GM23248 (cell line): Measurements from ENCODE around the gene API5. TPM values are rescaled to one million over a fixed set of nuclear protein-coding genes. Genes with fewer than 3 reads are reported as not detected.

Experiments used
- DNase-seq: peaks from one replicate; pipeline ENCODE4 v3.0.0-alpha.2; 2015
- H2AFZ ChIP-seq: fragments of 200-600 bp; sonication (generic); 2 replicates; pipeline ENCODE4 v1.6.1; 2016; ENCODE audit warnings: antibody characterized with exemption
- H3F3A ChIP-seq: fragments of 200-600 bp; sonication (generic); 2 replicates; pipeline ENCODE4 v1.6.1; 2016; ENCODE audit warnings: mild to moderate bottlenecking, antibody characterized with exemption, mixed run types; ENCODE audit not compliant: insufficient read depth
- H3K27ac ChIP-seq: fragments of 200-600 bp; sonication (generic); 2 replicates; pipeline ENCODE4 v1.5.1; 2016; ENCODE audit warnings: mild to moderate bottlenecking
- H3K27me3 ChIP-seq: fragments of 200-600 bp; sonication (generic); replicated peaks from 2 replicates; pipeline ENCODE4 v1.6.1; 2016; ENCODE audit warnings: mild to moderate bottlenecking; ENCODE audit not compliant: insufficient read depth
- H3K36me3 ChIP-seq: fragments of 200-600 bp; sonication (generic); 2 replicates; pipeline ENCODE4 v1.6.1; 2016; ENCODE audit warnings: low read depth, mild to moderate bottlenecking
- H3K4me1 ChIP-seq: fragments of 200-600 bp; sonication (generic); 2 replicates; pipeline ENCODE4 v1.6.1; 2016; ENCODE audit warnings: mild to moderate bottlenecking; ENCODE audit not compliant: insufficient read depth
- H3K4me2 ChIP-seq: fragments of 200-600 bp; sonication (generic); one replicate; pipeline ENCODE4 v1.6.1; 2016; ENCODE audit warnings: mild to moderate bottlenecking; ENCODE audit not compliant: unreplicated experiment
- H3K4me3 ChIP-seq: fragments of 200-600 bp; sonication (generic); 2 replicates; pipeline ENCODE4 v1.5.1; 2016; ENCODE audit warnings: mild to moderate bottlenecking
- H3K79me2 ChIP-seq: fragments of 200-600 bp; sonication (generic); 2 replicates; pipeline ENCODE4 v1.6.1; 2016; ENCODE audit warnings: mild to moderate bottlenecking; ENCODE audit not compliant: insufficient read depth
- H3K9ac ChIP-seq: fragments of 200-600 bp; sonication (generic); 2 replicates; pipeline ENCODE4 v1.6.1; 2016; ENCODE audit warnings: mild to moderate bottlenecking
- H3K9me2 ChIP-seq: fragments of 200-600 bp; sonication (generic); 2 replicates; pipeline ENCODE4 v1.6.1; 2016; ENCODE audit warnings: mixed run types, mild to moderate bottlenecking, moderate library complexity; ENCODE audit not compliant: insufficient read depth
- H3K9me3 ChIP-seq: fragments of 200-600 bp; sonication (generic); one replicate; pipeline ENCODE4 v1.6.1; 2017; ENCODE audit warnings: low read depth
- H4K20me1 ChIP-seq: fragments of 200-600 bp; sonication (generic); 2 replicates; pipeline ENCODE4 v1.6.0; 2016; ENCODE audit not compliant: insufficient read depth
- EZH2 ChIP-seq: fragments of 200-600 bp; sonication (generic); IDR thresholded peaks from 2 replicates; pipeline ENCODE4 v1.6.1; 2018; ENCODE audit warnings: antibody characterized with exemption, mild to moderate bottlenecking; ENCODE audit not compliant: insufficient read depth, poor library complexity, severe bottlenecking
- EZH2phosphoT487 ChIP-seq: fragments of 200-600 bp; sonication (generic); IDR thresholded peaks from 2 replicates; pipeline ENCODE4 v1.6.1; 2018; ENCODE audit warnings: antibody characterized with exemption, moderate library complexity, mild to moderate bottlenecking, low read depth; ENCODE audit not compliant: insufficient read depth
- WGBS, 2 experiments: methylation state at CpG; one replicate each; pipeline ENCODE4 v1.1.6; 2015 to 2017; ENCODE audit warnings: low lambda C conversion rate in 2 of 2, low coverage in 1 of 2; ENCODE audit errors: missing lambda C conversion rate in 2 of 2; 5-methylcytosine and 5-hydroxymethylcytosine counted together
- in situ Hi-C: fragments of 300-500 bp; cut with MboI; formaldehyde crosslinking; loops from 2 replicates; pipeline ENCODE4 v1.15.0; 2020
- polyA plus RNA-seq: library from polyadenylated mRNA; unstranded; fragments of >200 nt; fragmentation: Nextera tagmentation; extraction: Ambion mirVana; gene quantifications from 2 replicates; pipeline ENCODE4 v1.2.1, GENCODE V29; 2016
- small RNA-seq: library from RNA; depleted of rRNA; stranded (forward); fragments of <200 nt; gene quantifications from one replicate; pipeline ENCODE3, GENCODE V24; 2014; ENCODE audit warnings: low read depth, low replicate concordance
- total RNA-seq: library from RNA; depleted of rRNA; stranded (reverse); fragments of >200 nt; shearing (Covaris generic); gene quantifications from 2 replicates; pipeline ENCODE4 v1.2.3, GENCODE V29; 2014; rRNA removed

Gene API5
- total and polyA plus RNA-seq, 2 experiments from 2014 or later: 78.7 to 90.4 TPM

GRCh38 chr11:43392713-43393112 is 80.9 kb downstream of the API5 start:
- Histone ChIP-seq H3K79me2 (no peaks in the 10 kb centered on the region), H2AFZ (no peak overlapping the region), H3K4me1 (no peaks in the 10 kb centered on the region), H3K4me3 (no peak overlapping the region), H4K20me1 (no peaks in the 10 kb centered on the region), H3K36me3 (peaks cover 37% of the 10 kb centered on the region), H3K9me3 (no peaks in the 10 kb centered on the region), H3K27me3 (no peaks in the 10 kb centered on the region), H3K9me2 (no peaks in the 10 kb centered on the region), H3K9ac (no peak overlapping the region), H3K27ac (no peak overlapping the region), H3K4me2 (no peak overlapping the region), H3F3A (no peaks in the 10 kb centered on the region)
- DNase-seq: no peak
- no peak for TF ChIP-seq EZH2phosphoT487
- no peak for TF ChIP-seq EZH2
- in situ Hi-C loops: no loop called here
- WGBS, 2 experiments: 97 to 98% methylated on average over 5 of the region's 5 CpGs

GRCh38 chr11:43393765-43394355 is 82.1 kb downstream of the API5 start:
- Histone ChIP-seq H3K27me3 (no peaks in the 10 kb centered on the region), H3K79me2 (no peaks in the 10 kb centered on the region), H3K4me1 (no peaks in the 10 kb centered on the region), H4K20me1 (no peaks in the 10 kb centered on the region), H3K9ac (no peak overlapping the region), H3K4me2 (no peak overlapping the region), H3K36me3 (peaks cover 48% of the 10 kb centered on the region), H3K27ac (no peak overlapping the region), H3K9me3 (no peaks in the 10 kb centered on the region), H3K4me3 (no peak overlapping the region), H3K9me2 (no peaks in the 10 kb centered on the region), H2AFZ (no peak overlapping the region), H3F3A (no peaks in the 10 kb centered on the region)
- DNase-seq: no peak
- TF ChIP-seq EZH2: no peak
- in situ Hi-C loops: no loop called here
- WGBS, 2 experiments: 93 to 100% methylated on average over 2 of the region's 2 CpGs

Small RNA genes within 50 kb of the gene (small RNA-seq; reads per million reads assigned to genes)
- not detected for gene RF00019

Other genes starting within 250 kb of the API5 start
- 59.7 and 61.7 TPM in 2 replicates for gene TTC17, start 46.9 kb downstream of the API5 start, total RNA-seq
- 38.8 and 39.2 TPM in 2 replicates for gene TTC17, start 46.9 kb downstream of the API5 start, polyA plus RNA-seq